Measurements from ENCODE around the gene TOM1L2.

TOM1L2 gene

GRCh38 chr17:17966399-17966798 lies 5.8 kb downstream of the TOM1L2 start:
- peak; percentile 20 for DNase-seq

GRCh38 chr17:17965152-17965721 lies 7.0 kb downstream of the TOM1L2 start:
- no peak for DNase-seq

GRCh38 chr17:17964710-17965109 lies 7.5 kb downstream of the TOM1L2 start:
- DNase-seq = no peak

- no peak for DNase-seq
These were observed 8.3 kb downstream of the TOM1L2 start for GRCh38 chr17:17963694-17964436.

- no peak for DNase-seq
These were observed 9.1 kb downstream of the TOM1L2 start for GRCh38 chr17:17963066-17963465.

GRCh38 chr17:17960500-17961030 lies 11.6 kb downstream of the TOM1L2 start:
- no peak for DNase-seq

- DNase-seq = peak; percentile 57
These were observed 12.5 kb downstream of the TOM1L2 start for GRCh38 chr17:17959520-17960361.

GRCh38 chr17:17958982-17959381 lies 13.2 kb downstream of the TOM1L2 start:
- DNase-seq = no peak

- no peak for DNase-seq
These were observed 14.7 kb downstream of the TOM1L2 start for GRCh38 chr17:17957584-17957916.

- peak; percentile 8 for DNase-seq
These were observed 16.3 kb downstream of the TOM1L2 start for GRCh38 chr17:17955790-17956341.

- DNase-seq = no peak
These were observed 18.1 kb downstream of the TOM1L2 start for GRCh38 chr17:17954079-17954478.

GRCh38 chr17:17952691-17953090 lies 19.5 kb downstream of the TOM1L2 start:
- no peak for DNase-seq

- no peak for DNase-seq
These were observed 20.7 kb downstream of the TOM1L2 start for GRCh38 chr17:17951524-17951923.

GRCh38 chr17:17950806-17951205 lies 21.4 kb downstream of the TOM1L2 start:
- no peak for DNase-seq

GRCh38 chr17:17950347-17950746 lies 21.9 kb downstream of the TOM1L2 start:
- DNase-seq = no peak

- no peak for DNase-seq
These were observed 24.2 kb downstream of the TOM1L2 start for GRCh38 chr17:17947966-17948365.

- no peak for DNase-seq
These were observed 24.9 kb downstream of the TOM1L2 start for GRCh38 chr17:17947309-17947708.

- no peak for DNase-seq
These were observed 26.1 kb downstream of the TOM1L2 start for GRCh38 chr17:17946093-17946492.

GRCh38 chr17:17944743-17945142 lies 27.5 kb downstream of the TOM1L2 start:
- no peak for DNase-seq

- DNase-seq = no peak
These were observed 28.0 kb downstream of the TOM1L2 start for GRCh38 chr17:17944242-17944641.

- DNase-seq = no peak
These were observed 28.8 kb downstream of the TOM1L2 start for GRCh38 chr17:17943281-17943984.

GRCh38 chr17:17942846-17943245 lies 29.4 kb downstream of the TOM1L2 start:
- no peak for DNase-seq

GRCh38 chr17:17941015-17941414 lies 31.2 kb downstream of the TOM1L2 start:
- no peak for DNase-seq
